Metanephros (tissue), 2 donors: ENCODE measurements around the gene MPV17L2. TPM values are rescaled to one million over a fixed set of nuclear protein-coding genes. Genes with fewer than 3 reads are reported as not detected.

Experiments used
- small RNA-seq: library from RNA; depleted of rRNA; stranded (forward); fragments of <200 nt; gene quantifications from one replicate; pipeline ENCODE3, GENCODE V24; 2014; ENCODE audit warnings: low replicate concordance
- total RNA-seq: library from RNA; depleted of rRNA; stranded (reverse); fragments of >200 nt; gene quantifications from one replicate; pipeline ENCODE4 v1.2.3, GENCODE V29; 2014

Gene MPV17L2
- 8.1 TPM for total RNA-seq

DNA sequence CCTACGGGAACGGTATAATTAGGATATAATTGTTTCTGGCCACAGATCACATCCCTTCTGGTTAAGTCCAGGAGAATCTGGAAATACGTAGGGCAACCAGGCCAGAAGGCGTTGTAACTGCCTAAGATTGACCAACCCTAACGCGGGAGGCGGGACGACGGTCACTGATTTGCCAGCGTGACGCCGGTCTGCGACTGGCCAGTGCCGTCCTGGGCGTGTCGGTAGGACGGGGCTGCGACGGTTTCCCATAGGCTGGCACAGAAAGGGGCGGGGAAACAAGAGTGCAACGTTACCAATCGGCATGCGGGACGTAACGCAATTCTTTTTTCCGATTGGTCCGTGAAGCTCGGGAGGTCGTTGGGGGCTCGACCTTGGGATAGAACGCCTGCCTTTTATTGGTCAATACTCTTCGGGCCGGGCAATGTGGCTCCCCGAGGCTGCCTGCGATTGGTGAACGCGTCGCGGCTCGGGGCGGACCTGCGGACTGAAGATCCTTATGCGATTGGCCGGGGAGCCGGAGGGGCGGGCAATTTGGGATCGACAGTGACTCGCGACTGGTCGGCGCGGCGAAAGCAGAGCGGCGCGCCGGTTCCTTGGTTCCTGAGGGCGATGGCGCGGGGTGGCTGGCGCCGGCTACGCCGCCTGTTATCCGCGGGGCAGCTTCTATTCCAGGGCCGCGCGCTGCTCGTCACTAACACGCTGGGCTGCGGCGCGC, at the start of gene MPV17L2:
TSS of gene MPV17L2 (plus strand) at position 546 of the 715 bp plus-strand sequence. CDS start at position 610, 64 bp downstream.

DNA sequence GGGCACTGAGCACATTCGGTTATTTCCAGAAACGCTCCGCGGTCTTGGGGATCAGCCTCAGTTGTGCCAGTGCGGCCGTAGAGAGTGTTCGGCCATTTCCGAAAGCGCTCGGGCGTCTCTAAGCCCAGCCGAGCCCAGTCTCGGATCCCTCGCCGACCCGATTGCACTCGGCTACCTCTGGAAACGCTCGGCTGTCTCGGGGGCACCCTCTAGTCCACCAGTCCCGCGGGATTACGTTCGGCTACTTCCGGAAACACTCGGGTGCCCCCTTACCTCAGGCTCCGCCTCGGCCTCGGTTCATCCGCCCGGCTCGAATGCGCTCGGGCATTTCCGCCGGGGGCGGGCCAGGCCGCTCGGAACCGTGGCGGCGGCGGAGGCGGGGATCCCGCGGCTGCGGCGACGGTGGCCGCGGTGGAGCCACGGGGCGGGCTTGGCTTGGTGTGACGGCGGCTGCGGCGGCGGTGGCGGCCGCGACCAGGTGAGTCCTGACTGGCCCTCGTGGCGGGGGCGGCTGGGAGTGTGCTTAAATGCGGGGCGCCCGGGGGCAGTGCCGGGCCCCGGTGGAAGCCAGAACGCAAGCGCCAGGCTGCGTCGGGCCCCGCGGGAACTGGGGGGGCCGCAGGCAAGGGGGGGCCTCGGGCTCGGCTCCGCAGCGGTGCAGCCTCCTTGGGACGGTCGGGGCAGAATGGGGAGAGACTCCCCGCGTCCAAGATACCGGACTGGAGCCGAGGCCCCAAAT, 40.0 kb upstream of the MPV17L2 start, which contains the start of gene PIK3R2:
TSS of gene PIK3R2 (plus strand) at position 347 of the 739 bp plus-strand sequence. CDS start 2,717 bp downstream, outside the sequence.

DNA sequence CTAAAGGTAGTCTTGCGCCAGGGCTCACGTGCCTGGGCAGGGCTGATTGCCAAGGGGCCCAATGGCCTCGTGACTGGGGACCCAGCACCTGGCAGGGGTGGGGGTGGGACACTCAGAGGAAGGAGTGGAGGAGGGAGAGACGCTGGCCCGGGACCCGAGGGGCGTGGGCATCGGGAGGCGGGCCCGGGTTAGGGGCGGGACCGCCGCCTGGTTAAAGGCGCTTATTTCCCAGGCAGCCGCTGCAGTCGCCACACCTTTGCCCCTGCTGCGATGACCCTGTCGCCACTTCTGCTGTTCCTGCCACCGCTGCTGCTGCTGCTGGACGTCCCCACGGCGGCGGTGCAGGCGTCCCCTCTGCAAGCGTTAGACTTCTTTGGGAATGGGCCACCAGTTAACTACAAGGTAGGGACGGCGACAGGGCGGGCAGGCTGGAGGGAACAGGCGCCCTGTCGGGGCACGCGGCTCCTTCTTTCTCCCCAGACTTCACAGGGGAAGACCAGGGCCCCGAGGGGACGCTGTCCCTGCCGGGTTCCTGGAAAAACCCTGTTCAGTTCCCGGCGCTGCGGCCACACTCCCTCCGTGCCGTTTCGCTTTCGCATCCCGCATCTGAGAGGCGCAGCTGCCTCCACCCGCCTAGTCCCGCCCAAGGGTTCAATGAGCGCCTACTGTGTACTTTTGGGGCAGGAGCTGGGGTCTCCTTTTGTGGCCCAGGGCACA, 19.3 kb upstream of the MPV17L2 start, which contains the start of gene IFI30:
TSS of gene IFI30 (plus strand) at position 242 of the 717 bp plus-strand sequence. CDS start at position 271, 29 bp downstream.

DNA sequence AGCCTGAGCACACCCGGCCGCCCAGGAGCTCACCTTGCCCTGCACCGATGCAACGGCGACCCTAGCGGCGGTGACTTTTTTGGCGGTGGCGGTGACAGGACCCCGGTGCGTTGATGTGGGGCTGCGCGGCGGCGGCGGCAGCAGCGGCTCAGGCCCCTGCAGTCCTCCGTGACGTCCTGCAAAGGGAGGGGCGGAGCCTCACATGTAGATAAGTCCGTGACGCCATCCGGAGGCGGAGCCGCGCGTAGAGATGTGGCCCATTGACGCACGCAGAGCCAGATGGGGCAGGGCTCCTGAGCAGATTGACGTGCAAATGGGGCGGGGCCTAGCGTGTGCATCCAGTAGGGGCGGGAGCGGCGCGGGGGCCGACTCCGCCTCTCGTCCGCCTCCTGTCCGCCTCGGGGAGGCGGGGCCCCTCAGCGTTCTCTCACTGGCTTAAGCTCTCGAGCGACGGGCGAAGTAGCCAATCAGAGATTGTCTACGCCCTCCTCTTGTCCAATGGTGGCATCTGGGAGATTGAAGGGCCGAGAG, 10.9 kb downstream of the MPV17L2 start, which contains the start of gene RAB3A:
TSS of gene RAB3A (minus strand) at position 180 of the 531 bp plus-strand sequence. CDS start 1,302 bp downstream, outside the sequence.

DNA sequence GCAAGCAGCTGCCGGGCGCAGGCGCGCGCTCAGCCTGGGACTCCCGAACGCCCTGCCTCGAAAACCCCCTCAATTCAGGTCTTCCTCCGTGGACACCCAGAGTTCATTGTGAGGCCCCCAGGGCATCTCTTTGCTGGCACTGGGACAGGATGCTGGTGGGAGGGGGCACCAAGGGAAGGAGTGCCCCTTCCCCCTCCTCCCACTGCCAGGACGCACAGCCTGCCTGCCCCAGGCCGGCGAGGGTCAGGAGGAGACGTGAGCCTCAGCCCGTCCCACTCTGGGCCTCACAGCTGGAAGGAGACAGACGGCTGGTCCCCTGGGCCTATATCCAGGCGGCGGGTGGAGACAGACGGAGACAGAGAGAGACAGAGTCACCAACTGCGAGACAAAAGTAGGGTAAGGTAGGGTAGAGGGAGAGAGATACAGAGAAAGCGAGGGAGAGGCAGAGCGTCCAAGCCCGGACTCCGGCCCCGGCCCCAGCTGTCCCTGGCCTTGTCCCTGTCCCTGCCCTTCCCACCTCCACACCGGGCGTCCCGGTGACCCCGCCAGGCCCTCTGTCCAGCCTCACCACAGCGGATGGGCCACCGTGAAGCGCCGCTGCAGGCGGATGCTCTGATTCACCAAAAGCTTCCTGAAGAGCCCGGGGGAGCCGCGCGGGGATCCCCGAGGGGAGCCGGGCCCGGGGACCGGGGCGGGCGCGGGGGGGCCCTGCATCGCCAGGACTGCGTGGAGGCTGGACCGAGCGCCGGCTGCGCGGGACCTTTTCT, 32.9 kb downstream of the MPV17L2 start, which contains the start of gene PDE4C:
TSS of gene PDE4C (minus strand) at position 737 of the 767 bp plus-strand sequence. CDS start at position 714, 23 bp downstream.

Small RNA genes within 50 kb of the gene (small RNA-seq; reads per million reads assigned to genes)
- gene IFI30: not detected

Other genes starting within 250 kb of the MPV17L2 start
- 5.7 TPM for gene KCNN1, start 226.1 kb upstream of the MPV17L2 start, total RNA-seq
- gene ARRDC2, start 185.0 kb upstream of the MPV17L2 start, total RNA-seq: 16.6 TPM
- 1.3 TPM for gene IL12RB1, start 106.3 kb upstream of the MPV17L2 start, total RNA-seq
- gene MAST3, start 95.4 kb upstream of the MPV17L2 start, total RNA-seq: 10.4 TPM
- gene PIK3R2, start 40.1 kb upstream of the MPV17L2 start, total RNA-seq: 14.0 TPM
- 57.0 TPM for gene IFI30, start 19.4 kb upstream of the MPV17L2 start, total RNA-seq
- 8.8 TPM for gene RAB3A, start 10.8 kb downstream of the MPV17L2 start, total RNA-seq
- 5.3 TPM for gene PDE4C, start 33.2 kb downstream of the MPV17L2 start, total RNA-seq
- gene IQCN, start 81.2 kb downstream of the MPV17L2 start, total RNA-seq: 3.3 TPM
- 367 TPM for gene JUND, start 88.4 kb downstream of the MPV17L2 start, total RNA-seq
- gene LSM4, start 129.9 kb downstream of the MPV17L2 start, total RNA-seq: 148 TPM
- gene PGPEP1, start 147.4 kb downstream of the MPV17L2 start, total RNA-seq: 31.9 TPM
- gene GDF15, start 192.9 kb downstream of the MPV17L2 start, total RNA-seq: 139 TPM
- gene LRRC25, start 204.4 kb downstream of the MPV17L2 start, total RNA-seq: 5.4 TPM
- 77.5 TPM for gene SSBP4, start 226.2 kb downstream of the MPV17L2 start, total RNA-seq
- 126 TPM for gene ISYNA1, start 244.9 kb downstream of the MPV17L2 start, total RNA-seq